GM12865 (cell line): ENCODE results near the gene TUBE1.

Experiments used
- DNase-seq: peaks from one replicate; pipeline ENCODE4 v3.0.0; 2010; ENCODE audit warnings: low read depth
- H3K4me3 ChIP-seq: 2 replicates; pipeline ENCODE4 v1.5.1; 2011; ENCODE audit warnings: mild to moderate bottlenecking, low read depth, low read length, control low read depth
- CTCF ChIP-seq: IDR thresholded peaks from 2 replicates; pipeline ENCODE4 v1.5.1; 2011; ENCODE audit warnings: low read length, control low read depth, low read depth, inconsistent platforms; ENCODE audit not compliant: insufficient read depth; ENCODE audit errors: missing control alignments

TUBE1 gene

GRCh38 chr6:112041535-112041934 is 45.7 kb downstream of the TUBE1 start:
- H3K4me3 ChIP-seq = no peak overlapping the region
- no peak for DNase-seq
- no peak for TF ChIP-seq CTCF

GRCh38 chr6:112040956-112041355 is 46.3 kb downstream of the TUBE1 start:
- DNase-seq = no peak
- no peak overlapping the region for H3K4me3 ChIP-seq
- TF ChIP-seq CTCF = no peak

- DNase-seq = no peak
- H3K4me3 ChIP-seq = no peak overlapping the region
- no peak for TF ChIP-seq CTCF
These were observed 47.9 kb downstream of the TUBE1 start for GRCh38 chr6:112039431-112039770.

GRCh38 chr6:112038756-112039430 is 48.4 kb downstream of the TUBE1 start:
- no peak for TF ChIP-seq CTCF
- H3K4me3 ChIP-seq = no peak overlapping the region
- no peak for DNase-seq

- DNase-seq = no peak
- no peak for TF ChIP-seq CTCF
These were observed 49.0 kb downstream of the TUBE1 start for GRCh38 chr6:112038268-112038667.

GRCh38 chr6:112037783-112038216 is 49.5 kb downstream of the TUBE1 start:
- no peak overlapping the region for H3K4me3 ChIP-seq
- no peak for TF ChIP-seq CTCF
- DNase-seq = no peak

More at GRCh38 chr6:112038268-112038667, 49.0 kb downstream of the TUBE1 start:
- H3K4me3 ChIP-seq = no peak overlapping the region

- DNase-seq = no peak
- H3K4me3 ChIP-seq = no peak overlapping the region
- no peak for TF ChIP-seq CTCF
These were observed 51.1 kb downstream of the TUBE1 start for GRCh38 chr6:112036088-112036637.
